SK-N-SH (cell line): ENCODE data around the gene RALGDS. TPM values are rescaled to one million over a fixed set of nuclear protein-coding genes. Genes with fewer than 3 reads are reported as not detected.
A peak's percentile ranks its signal among the peaks of the same experiment; 100 is the strongest.

Source experiments
- CTCF ChIA-PET: fragments of 300-600, 350-600 bp; formaldehyde crosslinking; extraction: SDS; loops from one replicate; lab custom pipeline; 2021; lab: Yijun Ruan, JAX
- POLR2A ChIA-PET: fragments of 350-600 bp; sonication (Branson Sonifier 250); formaldehyde crosslinking; extraction: SDS; loops from one replicate; lab custom pipeline; 2020; ENCODE audit warnings: antibody characterized with exemption, inconsistent platforms; lab: Yijun Ruan, JAX
- DNase-seq: peaks from one replicate; pipeline ENCODE4 v3.0.0; 2012
- H2AFZ ChIP-seq: fragments of 200-600 bp; sonication (generic); 2 replicates; pipeline ENCODE4 v1.8.1; 2016; ENCODE audit warnings: antibody characterized with exemption, mild to moderate bottlenecking, low read depth
- H3F3A ChIP-seq: fragments of 200-600 bp; sonication (generic); replicated peaks from 2 replicates; pipeline ENCODE3; 2016; ENCODE audit warnings: antibody characterized with exemption, mild to moderate bottlenecking; ENCODE audit not compliant: insufficient read depth
- H3K27ac ChIP-seq, 2 experiments: fragments of 200-500 bp in 1 of 2; fragments of 200-600 bp in 1 of 2; sonication (Bioruptor generic) in 1 of 2; sonication (generic), shearing (Covaris generic) in 1 of 2; 2 replicates each; pipeline versions ENCODE4 v1.5.1 to v1.6.1; 2014 to 2016; ENCODE audit warnings: low read depth in 2 of 2, inconsistent platforms in 1 of 2, low read length in 1 of 2, mild to moderate bottlenecking in 1 of 2, mixed read lengths in 1 of 2
- H3K27me3 ChIP-seq: fragments of 200-600 bp; sonication (generic), shearing (Covaris generic); 2 replicates; pipeline ENCODE4 v1.6.1; 2016; ENCODE audit warnings: mixed run types; ENCODE audit not compliant: insufficient read depth
- H3K36me3 ChIP-seq, 2 experiments: fragments of 200-500 bp in 1 of 2; fragments of 200-600 bp in 1 of 2; sonication (Bioruptor generic) in 1 of 2; sonication (generic) in 1 of 2; replicated peaks in 1 of 2; 2 replicates each; pipeline versions ENCODE3 to v1.5.1; 2014 to 2016; ENCODE audit warnings: low read length in 1 of 2, mild to moderate bottlenecking in 1 of 2; ENCODE audit not compliant: insufficient read depth in 2 of 2, control insufficient read depth in 1 of 2
- H3K4me1 ChIP-seq, 2 experiments: fragments of 200-500 bp in 1 of 2; fragments of 200-600 bp in 1 of 2; sonication (Bioruptor generic) in 1 of 2; sonication (generic), shearing (Covaris generic) in 1 of 2; 2 replicates each; pipeline versions ENCODE4 v1.5.1 to v1.6.1; 2014 to 2016; ENCODE audit warnings: low read depth in 1 of 2, low read length in 1 of 2, mixed run types in 1 of 2; ENCODE audit not compliant: insufficient read depth in 2 of 2, control insufficient read depth in 1 of 2
- H3K4me2 ChIP-seq: fragments of 200-600 bp; sonication (generic), shearing (Covaris generic); 2 replicates; pipeline ENCODE4 v1.6.1; 2017; ENCODE audit warnings: mixed run types
- H3K4me3 ChIP-seq, 2 experiments: fragments of 200-500 bp in 1 of 2; fragments of 200-600 bp in 1 of 2; sonication (Bioruptor generic) in 1 of 2; sonication (generic), shearing (Covaris generic) in 1 of 2; 2 replicates each; pipeline versions ENCODE4 v1.5.1 to v1.8.1; 2014 to 2016; ENCODE audit warnings: low read depth in 2 of 2, inconsistent platforms in 1 of 2, low read length in 1 of 2, mild to moderate bottlenecking in 1 of 2, mixed read lengths in 1 of 2, moderate library complexity in 1 of 2
- H3K79me2 ChIP-seq: fragments of 200-600 bp; sonication (generic); 2 replicates; pipeline ENCODE4 v1.8.1; 2017; ENCODE audit warnings: mild to moderate bottlenecking; ENCODE audit not compliant: insufficient read depth
- H3K9ac ChIP-seq: fragments of 200-600 bp; sonication (generic); 2 replicates; pipeline ENCODE4 v1.6.1; 2017; ENCODE audit warnings: mixed run types
- H3K9me2 ChIP-seq: fragments of 200-600 bp; sonication (generic); 2 replicates; pipeline ENCODE4 v1.6.1; 2017; ENCODE audit warnings: mixed run types
- H3K9me3 ChIP-seq: fragments of 200-600 bp; sonication (generic); 2 replicates; pipeline ENCODE4 v1.6.1; 2017; ENCODE audit warnings: mixed run types, mild to moderate bottlenecking, moderate library complexity
- H4K20me1 ChIP-seq: fragments of 200-600 bp; sonication (generic); 2 replicates; pipeline ENCODE4 v1.6.1; 2017; ENCODE audit warnings: mild to moderate bottlenecking, mixed run types; ENCODE audit not compliant: insufficient read depth
- CTCF ChIP-seq: fragments of 200-600 bp; sonication (generic); IDR thresholded peaks from 2 replicates; pipeline ENCODE4 v1.6.1; 2017; ENCODE audit warnings: antibody characterized with exemption, mild to moderate bottlenecking, moderate library complexity
- ELF1 ChIP-seq: IDR thresholded peaks from 2 replicates; pipeline ENCODE4 v1.4.0; 2012
- FOSL2 ChIP-seq: IDR thresholded peaks from 2 replicates; pipeline ENCODE4 v1.4.0; 2012; ENCODE audit warnings: low read depth, mild to moderate bottlenecking, moderate library complexity, borderline replicate concordance
- GABPA ChIP-seq: IDR thresholded peaks from 2 replicates; pipeline ENCODE4 v1.4.0; 2012; ENCODE audit warnings: low read depth, mild to moderate bottlenecking
- IRF3 ChIP-seq: fragments of 150-350 bp; IDR thresholded peaks from 2 replicates; pipeline ENCODE4 v1.6.1; 2016; ENCODE audit warnings: mild to moderate bottlenecking, low read depth, low read length
- JUND ChIP-seq: IDR thresholded peaks from 2 replicates; pipeline ENCODE4 v1.4.0; 2012
- MEF2A ChIP-seq: IDR thresholded peaks from 2 replicates; pipeline ENCODE4 v1.4.0; 2012; ENCODE audit warnings: low read depth, borderline replicate concordance
- NFIC ChIP-seq: IDR thresholded peaks from 2 replicates; pipeline ENCODE4 v1.4.0; 2012; ENCODE audit warnings: borderline replicate concordance
- NRF1 ChIP-seq: IDR thresholded peaks from 2 replicates; pipeline ENCODE4 v1.6.1; 2012; ENCODE audit warnings: low read depth, mild to moderate bottlenecking, low read length
- POLR2AphosphoS5 ChIP-seq: IDR thresholded peaks from 2 replicates; pipeline ENCODE4 v1.6.1; 2012; ENCODE audit warnings: low read depth, low read length
- RCOR1 ChIP-seq: fragments of 150-350 bp; IDR thresholded peaks from 2 replicates; pipeline ENCODE4 v1.6.1; 2017; ENCODE audit warnings: antibody characterized with exemption, low read length
- REST ChIP-seq: IDR thresholded peaks from 2 replicates; pipeline ENCODE4 v1.6.1; 2012; ENCODE audit warnings: mild to moderate bottlenecking, low read depth, low read length, moderate library complexity
- SIN3A ChIP-seq: IDR thresholded peaks from 2 replicates; pipeline ENCODE4 v1.6.1; 2012; ENCODE audit warnings: low read depth, mild to moderate bottlenecking, low read length, moderate library complexity, borderline replicate concordance
- TAF1 ChIP-seq: IDR thresholded peaks from 2 replicates; pipeline ENCODE4 v1.6.1; 2012; ENCODE audit warnings: low read depth, mild to moderate bottlenecking, low read length, moderate library complexity, borderline replicate concordance
- TEAD4 ChIP-seq: IDR thresholded peaks from 2 replicates; pipeline ENCODE4 v1.4.0; 2012; ENCODE audit warnings: mild to moderate bottlenecking, borderline replicate concordance; ENCODE audit not compliant: insufficient read depth
- WGBS: methylation state at CpG from one replicate; pipeline ENCODE4 v1.1.6; 2017; ENCODE audit warnings: low lambda C conversion rate; 5-methylcytosine and 5-hydroxymethylcytosine counted together
- polyA plus RNA-seq, 3 experiments: library from polyadenylated mRNA; depleted of rRNA; stranded (reverse); fragments of >200 nt; gene quantifications; 2 replicates each; pipeline ENCODE4 v1.2.3, GENCODE V29; 2012
- TF ChIP-seq, protein P1 (sequence below): IDR thresholded peaks from 2 replicates; pipeline ENCODE4 v1.4.0; 2012; ENCODE audit warnings: low read depth, borderline replicate concordance

The RALGDS gene
- polyA plus RNA-seq, 1 of the 3 experiments (the other 2 are of a cell fraction), result 64.7 TPM

- Histone ChIP-seq H3K4me1 (peaks cover 14 to 62% of the 10 kb centered on the region in 2 experiments), H3K79me2 (peaks cover 26% of the 10 kb centered on the region; the same call in 1 of the 2 replicates), H4K20me1 (peaks cover 68% of the 10 kb centered on the region), H2AFZ (no peak overlapping the region), H3K9me3 (no peaks in the 10 kb centered on the region), H3K4me3 (no peak overlapping the region), H3K36me3 (peaks cover 13 to 31% of the 10 kb centered on the region in 2 experiments), H3K9me2 (no peaks in the 10 kb centered on the region), H3K4me2 (no peak overlapping the region), H3F3A (no peaks in the 10 kb centered on the region), H3K9ac (no peak overlapping the region), H3K27ac (peak overlapping the region in 1 of 2 experiments; percentile 99; a peak in 2 of 4 replicates), H3K27me3 (no peaks in the 10 kb centered on the region)
- ChIA-PET POLR2A (no interaction called here), CTCF (interaction anchor here (3.5 to 30.3 kb wide), 4 partner anchors 10 to 90 kb away, joined by 12 to 810 read pairs (median 72); no protein-coding TSS in a partner anchor)
- WGBS, result 88% methylated on average over 6 of the region's 7 CpGs
- TF ChIP-seq JUND (no peak), GABPA (no peak), CTCF (no peak), NFIC (no peak), IRF3 (no peak), TAF1 (no peak), FOSL2 (no peak), SIN3A (no peak), ELF1 (no peak), NRF1 (no peak), MEF2A (no peak), REST (no peak), RCOR1 (no peak), TEAD4 (no peak), POLR2AphosphoS5 (no peak)
- TF ChIP-seq, protein P1, sequence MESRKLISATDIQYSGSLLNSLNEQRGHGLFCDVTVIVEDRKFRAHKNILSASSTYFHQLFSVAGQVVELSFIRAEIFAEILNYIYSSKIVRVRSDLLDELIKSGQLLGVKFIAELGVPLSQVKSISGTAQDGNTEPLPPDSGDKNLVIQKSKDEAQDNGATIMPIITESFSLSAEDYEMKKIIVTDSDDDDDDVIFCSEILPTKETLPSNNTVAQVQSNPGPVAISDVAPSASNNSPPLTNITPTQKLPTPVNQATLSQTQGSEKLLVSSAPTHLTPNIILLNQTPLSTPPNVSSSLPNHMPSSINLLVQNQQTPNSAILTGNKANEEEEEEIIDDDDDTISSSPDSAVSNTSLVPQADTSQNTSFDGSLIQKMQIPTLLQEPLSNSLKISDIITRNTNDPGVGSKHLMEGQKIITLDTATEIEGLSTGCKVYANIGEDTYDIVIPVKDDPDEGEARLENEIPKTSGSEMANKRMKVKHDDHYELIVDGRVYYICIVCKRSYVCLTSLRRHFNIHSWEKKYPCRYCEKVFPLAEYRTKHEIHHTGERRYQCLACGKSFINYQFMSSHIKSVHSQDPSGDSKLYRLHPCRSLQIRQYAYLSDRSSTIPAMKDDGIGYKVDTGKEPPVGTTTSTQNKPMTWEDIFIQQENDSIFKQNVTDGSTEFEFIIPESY, result no peak
- DNase-seq, result no peak
These were observed 8.4 kb downstream of the RALGDS start for GRCh38 chr9:133112663-133113026.
